ENCODE results near the gene ACKR1.

- TF ChIP-seq CTCF (optimal IDR thresholded peaks at IDR 0.05 in 1 of 3, IDR thresholded peaks at IDR 0.05 in 1 of 3, conservative IDR thresholded peaks at IDR 0.05 in 1 of 3; ENCODE audit: extremely low read depth in 1 of 3, insufficient read depth in 2 of 3, low read length in 3 of 3) (no peak), EZH2 (IDR thresholded peaks at IDR 0.05; ENCODE audit: low read length) (no peak)
Measured at GRCh38 chr1:159177272-159177907, 27.3 kb upstream of the ACKR1 start.

Measured in keratinocyte (primary cell).